ENCODE data around the gene RSPH6A. TPM values are rescaled to one million over a fixed set of nuclear protein-coding genes. Genes with fewer than 3 reads are reported as not detected.

RSPH6A gene
- total RNA-seq, 1 donor from 2014 or later = 0.19 TPM

DNA sequence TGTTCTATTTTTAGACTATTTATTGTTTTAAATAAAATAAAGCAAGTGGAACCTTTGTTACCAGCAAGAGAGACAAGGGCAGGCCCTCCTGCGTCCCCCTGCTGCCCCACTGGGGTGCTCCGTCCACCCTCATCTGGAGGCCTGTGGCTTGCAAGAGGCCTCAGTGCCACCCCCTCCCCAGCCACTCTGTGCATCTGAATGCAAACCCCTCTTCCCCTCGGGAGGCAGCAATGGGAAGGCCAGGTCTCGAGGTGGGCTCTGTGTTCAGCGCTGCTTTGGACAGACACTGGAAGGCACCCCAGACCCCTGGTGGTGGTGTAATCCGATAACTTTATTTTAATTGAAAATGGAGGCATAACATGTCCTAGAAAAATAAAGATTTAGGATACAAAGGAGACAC is 50.6 kb downstream of the RSPH6A start:
- Mint-ChIP-seq H3K4me1 (ENCODE audit: unreplicated experiment) (peaks cover 7% of the 10 kb centered on the region), H3K4me3 (peak overlapping the region; percentile 77), H3K9me3 (no peaks in the 10 kb centered on the region), H3K27ac (peak overlapping the region; percentile 69), H3K36me3 (no peaks in the 10 kb centered on the region), H3K27me3 (no peaks in the 10 kb centered on the region)
- no peak for DNase-seq (ENCODE audit: extremely low spot score, unreplicated experiment)
- TF ChIP-seq, protein P1, sequence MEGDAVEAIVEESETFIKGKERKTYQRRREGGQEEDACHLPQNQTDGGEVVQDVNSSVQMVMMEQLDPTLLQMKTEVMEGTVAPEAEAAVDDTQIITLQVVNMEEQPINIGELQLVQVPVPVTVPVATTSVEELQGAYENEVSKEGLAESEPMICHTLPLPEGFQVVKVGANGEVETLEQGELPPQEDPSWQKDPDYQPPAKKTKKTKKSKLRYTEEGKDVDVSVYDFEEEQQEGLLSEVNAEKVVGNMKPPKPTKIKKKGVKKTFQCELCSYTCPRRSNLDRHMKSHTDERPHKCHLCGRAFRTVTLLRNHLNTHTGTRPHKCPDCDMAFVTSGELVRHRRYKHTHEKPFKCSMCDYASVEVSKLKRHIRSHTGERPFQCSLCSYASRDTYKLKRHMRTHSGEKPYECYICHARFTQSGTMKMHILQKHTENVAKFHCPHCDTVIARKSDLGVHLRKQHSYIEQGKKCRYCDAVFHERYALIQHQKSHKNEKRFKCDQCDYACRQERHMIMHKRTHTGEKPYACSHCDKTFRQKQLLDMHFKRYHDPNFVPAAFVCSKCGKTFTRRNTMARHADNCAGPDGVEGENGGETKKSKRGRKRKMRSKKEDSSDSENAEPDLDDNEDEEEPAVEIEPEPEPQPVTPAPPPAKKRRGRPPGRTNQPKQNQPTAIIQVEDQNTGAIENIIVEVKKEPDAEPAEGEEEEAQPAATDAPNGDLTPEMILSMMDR (conservative IDR thresholded peaks at IDR 0.05) = peak; percentile 51

DNA sequence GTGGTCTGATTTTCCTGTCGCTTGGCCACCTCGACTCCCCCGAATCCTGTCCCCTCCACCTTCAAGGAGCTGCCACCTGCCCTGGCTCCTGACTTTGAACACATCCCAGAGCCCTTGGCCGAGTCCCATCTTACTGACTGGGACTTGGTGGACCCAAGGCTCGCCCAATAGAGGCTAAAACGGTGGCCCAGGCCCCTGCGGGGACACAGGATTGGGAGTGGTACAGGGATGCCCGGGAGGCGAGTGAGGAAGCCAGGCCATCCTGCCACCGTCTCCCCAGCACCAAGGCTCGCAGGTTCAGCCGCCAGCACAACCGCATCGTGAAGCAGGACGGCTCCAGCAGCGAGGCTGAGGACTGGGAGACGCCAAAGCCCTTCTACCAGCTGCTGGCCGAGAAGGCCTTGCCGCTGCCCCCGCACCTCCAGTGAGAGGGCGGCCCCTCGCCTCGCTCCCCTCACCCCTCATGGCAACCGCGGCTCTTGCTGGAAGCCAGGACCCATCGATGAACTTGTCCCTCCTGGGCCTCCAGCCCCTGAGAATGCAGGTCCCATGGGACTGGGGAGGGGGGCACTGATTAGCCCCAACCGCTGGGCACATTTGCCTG is 51.3 kb downstream of the RSPH6A start:
- no peak overlapping the region for H3K4me3 Mint-ChIP-seq

DNA sequence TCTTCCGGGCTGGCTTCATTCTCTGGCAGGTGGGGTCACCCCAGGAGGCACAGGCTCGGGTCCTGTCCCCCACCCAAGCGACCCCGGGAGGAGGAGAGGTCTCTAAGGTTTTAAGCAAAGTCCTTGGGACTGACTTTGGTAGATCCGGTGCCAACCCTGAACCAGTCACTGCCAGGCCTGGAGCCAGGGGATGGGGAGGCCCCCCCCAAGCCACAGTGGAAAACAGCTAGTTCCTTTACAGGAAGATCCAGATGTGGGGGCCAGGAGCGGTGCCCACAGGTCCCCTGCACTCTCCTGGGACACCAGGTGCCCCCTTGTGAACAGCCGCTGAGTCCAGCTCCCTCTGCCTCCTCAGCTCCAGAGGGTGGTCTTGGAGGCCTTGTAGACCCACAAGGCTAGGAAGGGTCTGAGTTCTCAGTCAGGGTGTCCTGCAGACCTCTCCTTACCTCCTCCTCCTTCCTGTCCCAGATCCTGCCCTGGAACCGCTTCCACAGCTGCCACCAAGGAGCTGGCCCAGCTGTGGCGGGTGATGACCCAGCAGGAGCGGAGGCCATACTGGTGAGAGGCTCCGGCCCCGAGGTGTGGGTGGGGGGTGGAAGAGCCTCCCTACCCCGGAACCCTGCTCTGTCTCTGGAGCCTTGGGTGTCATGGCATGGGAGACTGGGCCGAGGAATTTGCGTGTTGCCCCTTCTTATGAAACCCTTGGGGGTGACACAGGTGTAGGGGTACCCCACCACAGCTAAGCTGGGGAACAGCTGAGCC is 52.1 kb downstream of the RSPH6A start:
- TF ChIP-seq, protein P1 (conservative IDR thresholded peaks at IDR 0.05) = no peak
- H3K4me3 Mint-ChIP-seq = no peak overlapping the region
- peaks cover 7% of the 10 kb centered on the region for H3K4me1 Mint-ChIP-seq (ENCODE audit: unreplicated experiment)
- H3K27me3 Mint-ChIP-seq = no peaks in the 10 kb centered on the region
- no peaks in the 10 kb centered on the region for H3K9me3 Mint-ChIP-seq
- H3K36me3 Mint-ChIP-seq = no peaks in the 10 kb centered on the region
- no peak overlapping the region for H3K27ac Mint-ChIP-seq
- DNase-seq (ENCODE audit: extremely low spot score, unreplicated experiment) = no peak

More for the DNA sequence above, 51.3 kb downstream of the RSPH6A start:
- no peak for DNase-seq (ENCODE audit: extremely low spot score, unreplicated experiment)
- Mint-ChIP-seq H3K27me3 (no peaks in the 10 kb centered on the region), H3K36me3 (no peaks in the 10 kb centered on the region), H3K27ac (no peak overlapping the region), H3K4me1 (ENCODE audit: unreplicated experiment) (peaks cover 7% of the 10 kb centered on the region), H3K9me3 (no peaks in the 10 kb centered on the region)
- TF ChIP-seq, protein P1 (conservative IDR thresholded peaks at IDR 0.05) = no peak

DNA sequence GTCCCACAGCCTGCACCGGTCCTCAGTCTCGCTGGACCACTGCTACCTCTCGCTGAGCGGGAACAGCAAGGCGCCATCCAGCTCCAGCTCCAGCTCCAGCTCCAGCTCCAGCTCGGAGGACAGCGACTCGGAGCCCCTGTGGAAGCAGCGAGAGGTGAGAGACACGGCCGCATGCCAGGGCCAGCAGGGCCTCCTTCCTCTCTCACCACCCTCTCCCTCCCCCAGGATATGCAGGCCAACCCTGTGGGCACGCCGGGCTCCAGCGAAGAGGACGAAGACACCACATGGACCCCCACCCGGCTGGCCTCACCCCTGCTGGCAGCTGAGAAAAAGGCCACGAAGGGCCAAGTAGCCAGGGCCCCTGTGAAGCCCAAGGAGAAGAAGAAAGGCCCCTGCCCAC is 53.4 kb downstream of the RSPH6A start:
- no peaks in the 10 kb centered on the region for H3K27me3 Mint-ChIP-seq

DNA sequence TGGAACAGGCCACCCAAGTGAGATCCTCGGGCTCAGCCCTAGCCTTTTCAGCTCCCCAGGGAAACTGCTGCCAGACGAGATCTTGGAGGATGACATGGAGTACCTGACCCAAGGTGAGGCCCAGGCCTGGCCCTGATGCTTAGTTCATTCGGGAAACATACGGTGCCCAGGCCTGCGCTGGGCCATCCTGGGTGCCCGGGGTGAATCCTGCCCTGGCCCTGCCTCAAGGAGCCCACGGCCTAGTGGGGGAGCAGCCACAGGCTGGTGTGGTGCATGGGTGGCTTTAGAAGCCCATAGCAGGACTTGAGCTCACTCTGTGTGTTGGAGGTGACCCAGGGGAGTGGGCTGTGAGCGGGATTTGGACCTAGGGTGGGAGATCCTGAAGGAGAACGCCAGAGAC is 56.2 kb downstream of the RSPH6A start:
- Mint-ChIP-seq H3K4me1 (ENCODE audit: unreplicated experiment) (no peaks in the 10 kb centered on the region), H3K27ac (no peak overlapping the region), H3K9me3 (no peaks in the 10 kb centered on the region), H3K4me3 (no peak overlapping the region), H3K36me3 (no peaks in the 10 kb centered on the region), H3K27me3 (no peaks in the 10 kb centered on the region)
- TF ChIP-seq, protein P1 (conservative IDR thresholded peaks at IDR 0.05) = no peak
- DNase-seq (ENCODE audit: extremely low spot score, unreplicated experiment) = no peak

More for the DNA sequence above, 53.4 kb downstream of the RSPH6A start:
- Mint-ChIP-seq H3K9me3 (no peaks in the 10 kb centered on the region), H3K4me1 (ENCODE audit: unreplicated experiment) (peaks cover 7% of the 10 kb centered on the region), H3K27ac (no peak overlapping the region), H3K4me3 (no peak overlapping the region), H3K36me3 (no peaks in the 10 kb centered on the region)
- no peak for DNase-seq (ENCODE audit: extremely low spot score, unreplicated experiment)
- TF ChIP-seq, protein P1 (conservative IDR thresholded peaks at IDR 0.05) = no peak

Measured in type B pancreatic cell (in vitro differentiated cells).